ENCODE results near the gene SLC1A4. TPM values are rescaled to one million over a fixed set of nuclear protein-coding genes. Genes with fewer than 3 reads are reported as not detected.

Gene SLC1A4
- polyA plus RNA-seq, 1 of the 3 experiments (the other 2 are of a cell fraction): 4.4 TPM

DNA sequence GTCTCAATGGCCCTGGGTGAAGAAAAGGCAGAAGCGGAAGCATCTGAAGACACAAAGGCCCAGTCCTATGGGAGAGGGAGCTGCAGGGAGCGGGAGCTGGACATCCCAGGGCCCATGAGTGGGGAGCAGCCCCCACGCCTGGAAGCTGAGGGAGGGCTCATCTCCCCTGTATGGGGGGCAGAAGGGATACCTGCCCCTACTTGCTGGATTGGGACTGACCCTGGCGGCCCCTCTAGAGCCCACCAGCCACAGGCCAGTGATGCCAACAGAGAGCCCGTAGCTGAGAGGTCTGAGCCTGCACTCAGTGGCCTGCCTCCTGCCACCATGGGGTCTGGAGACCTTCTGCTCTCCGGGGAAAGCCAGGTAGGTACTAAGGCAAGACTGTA lies 80.2 kb downstream of the SLC1A4 start (continued):
- TF ChIP-seq, protein P1, sequence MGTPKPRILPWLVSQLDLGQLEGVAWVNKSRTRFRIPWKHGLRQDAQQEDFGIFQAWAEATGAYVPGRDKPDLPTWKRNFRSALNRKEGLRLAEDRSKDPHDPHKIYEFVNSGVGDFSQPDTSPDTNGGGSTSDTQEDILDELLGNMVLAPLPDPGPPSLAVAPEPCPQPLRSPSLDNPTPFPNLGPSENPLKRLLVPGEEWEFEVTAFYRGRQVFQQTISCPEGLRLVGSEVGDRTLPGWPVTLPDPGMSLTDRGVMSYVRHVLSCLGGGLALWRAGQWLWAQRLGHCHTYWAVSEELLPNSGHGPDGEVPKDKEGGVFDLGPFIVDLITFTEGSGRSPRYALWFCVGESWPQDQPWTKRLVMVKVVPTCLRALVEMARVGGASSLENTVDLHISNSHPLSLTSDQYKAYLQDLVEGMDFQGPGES (IDR thresholded peaks at IDR 0.05; ENCODE audit: low read depth, low read length): no peak

DNA sequence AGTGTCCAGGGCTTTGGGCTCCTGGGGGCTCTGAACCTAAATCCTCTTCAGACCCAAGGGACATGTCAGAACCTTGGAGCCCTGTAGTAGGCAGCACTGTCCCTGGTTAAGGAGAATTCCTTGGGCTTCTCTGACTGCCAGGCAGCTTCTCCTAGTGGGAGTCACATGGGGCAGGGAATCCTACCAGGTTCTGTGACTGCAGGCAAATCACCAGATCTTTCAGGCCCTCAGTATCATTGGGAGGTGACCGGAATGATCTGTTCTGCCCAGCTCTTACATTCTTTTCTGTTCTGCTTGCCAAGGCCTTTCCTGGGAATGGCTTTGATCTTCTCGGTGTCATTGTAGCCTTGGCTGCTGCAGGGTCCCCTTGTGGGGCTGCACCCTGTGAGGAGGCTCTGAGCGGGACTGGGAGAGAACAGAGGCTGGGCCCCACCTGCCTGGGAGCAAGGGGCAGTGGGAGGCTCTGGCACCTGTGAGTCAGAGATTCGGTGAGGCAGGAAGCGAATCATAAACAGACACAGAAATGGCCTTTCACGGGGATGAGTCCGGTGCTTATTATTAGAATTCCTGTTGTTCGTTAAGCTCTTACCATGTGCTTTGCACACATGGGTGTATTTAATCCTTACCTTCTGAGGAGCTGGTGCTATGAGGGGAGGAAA lies 81.1 kb downstream of the SLC1A4 start:
- Histone ChIP-seq H3K9me2 (no peaks in the 10 kb centered on the region), H3K36me3 (replicated peaks in 1 of 2; ENCODE audit: control insufficient read depth in 1 of 2, insufficient read depth in 2 of 2, low read length in 1 of 2) (peaks cover 45 to 47% of the 10 kb centered on the region in 2 experiments), H3K4me3 (ENCODE audit: low read depth in 2 of 2, low read length in 1 of 2) (no peak overlapping the region), H3K79me2 (ENCODE audit: insufficient read depth) (peaks cover 44% of the 10 kb centered on the region), H2AFZ (ENCODE audit: low read depth) (no peak overlapping the region), H4K20me1 (ENCODE audit: insufficient read depth) (peaks cover 12% of the 10 kb centered on the region), H3F3A (replicated peaks; ENCODE audit: insufficient read depth) (peaks cover 23% of the 10 kb centered on the region), H3K4me1 (ENCODE audit: control insufficient read depth in 1 of 2, insufficient read depth in 2 of 2, low read depth in 1 of 2, low read length in 1 of 2) (peaks cover 29 to 37% of the 10 kb centered on the region in 2 experiments; a peak in 3 of 4 replicates), H3K9ac (peak overlapping the region; percentile 38; the same call in 1 of the 2 replicates), H3K9me3 (no peaks in the 10 kb centered on the region), H3K27me3 (ENCODE audit: insufficient read depth) (no peaks in the 10 kb centered on the region), H3K4me2 (peak overlapping the region; percentile 47), H3K27ac (ENCODE audit: low read depth in 2 of 2, low read length in 1 of 2) (peak overlapping the region; percentile 63 to 72)
- ChIA-PET POLR2A (no interaction called here), CTCF (interaction anchor here (1.1 kb wide), 1 partner anchor 99 kb away, joined by 3 read pairs; no protein-coding TSS in a partner anchor)
- 45% methylated on average over 8 of the region's 8 CpGs for WGBS (ENCODE audit: low lambda C conversion rate)
- DNase-seq: no peak
- TF ChIP-seq TAF1 (IDR thresholded peaks at IDR 0.05; ENCODE audit: borderline replicate concordance, low read depth, low read length) (no peak), MEF2A (IDR thresholded peaks at IDR 0.05; ENCODE audit: borderline replicate concordance, low read depth) (peak; percentile 46; the same call in 1 of the 2 replicates), TEAD4 (IDR thresholded peaks at IDR 0.05; ENCODE audit: borderline replicate concordance, insufficient read depth) (no peak), FOSL2 (IDR thresholded peaks at IDR 0.05; ENCODE audit: borderline replicate concordance, low read depth) (peak; percentile 41; the same call in 1 of the 2 replicates), NRF1 (IDR thresholded peaks at IDR 0.05; ENCODE audit: low read depth, low read length) (no peak), CHD2 (IDR thresholded peaks at IDR 0.05; ENCODE audit: low read length, partially characterized antibody) (no peak), JUND (IDR thresholded peaks at IDR 0.05) (peak; percentile 10; the same call in 1 of the 2 replicates), RXRA (IDR thresholded peaks at IDR 0.05; ENCODE audit: borderline replicate concordance, low read depth) (no peak), GABPA (IDR thresholded peaks at IDR 0.05; ENCODE audit: low read depth) (no peak), FOXM1 (IDR thresholded peaks at IDR 0.05; ENCODE audit: low read depth) (no peak), EP300 (IDR thresholded peaks at IDR 0.05; ENCODE audit: borderline replicate concordance in 1 of 2, low read depth in 1 of 2, low read length in 1 of 2) (no peak; a peak in 1 of 4 replicates), TCF12 (IDR thresholded peaks at IDR 0.05) (peak; percentile 58; the same call in 1 of the 2 replicates), EZH2phosphoT487 (IDR thresholded peaks at IDR 0.05; ENCODE audit: borderline replicate concordance, low read depth) (no peak)
- TF ChIP-seq, protein P2, sequence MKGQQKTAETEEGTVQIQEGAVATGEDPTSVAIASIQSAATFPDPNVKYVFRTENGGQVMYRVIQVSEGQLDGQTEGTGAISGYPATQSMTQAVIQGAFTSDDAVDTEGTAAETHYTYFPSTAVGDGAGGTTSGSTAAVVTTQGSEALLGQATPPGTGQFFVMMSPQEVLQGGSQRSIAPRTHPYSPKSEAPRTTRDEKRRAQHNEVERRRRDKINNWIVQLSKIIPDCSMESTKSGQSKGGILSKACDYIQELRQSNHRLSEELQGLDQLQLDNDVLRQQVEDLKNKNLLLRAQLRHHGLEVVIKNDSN (IDR thresholded peaks at IDR 0.05; ENCODE audit: borderline replicate concordance, low read depth): peak; percentile 56; the same call in 1 of the 2 replicates
- TF ChIP-seq, protein P3, sequence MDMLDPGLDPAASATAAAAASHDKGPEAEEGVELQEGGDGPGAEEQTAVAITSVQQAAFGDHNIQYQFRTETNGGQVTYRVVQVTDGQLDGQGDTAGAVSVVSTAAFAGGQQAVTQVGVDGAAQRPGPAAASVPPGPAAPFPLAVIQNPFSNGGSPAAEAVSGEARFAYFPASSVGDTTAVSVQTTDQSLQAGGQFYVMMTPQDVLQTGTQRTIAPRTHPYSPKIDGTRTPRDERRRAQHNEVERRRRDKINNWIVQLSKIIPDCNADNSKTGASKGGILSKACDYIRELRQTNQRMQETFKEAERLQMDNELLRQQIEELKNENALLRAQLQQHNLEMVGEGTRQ (IDR thresholded peaks at IDR 0.05; ENCODE audit: borderline replicate concordance, low read depth, low read length): no peak
- TF ChIP-seq, protein P4, sequence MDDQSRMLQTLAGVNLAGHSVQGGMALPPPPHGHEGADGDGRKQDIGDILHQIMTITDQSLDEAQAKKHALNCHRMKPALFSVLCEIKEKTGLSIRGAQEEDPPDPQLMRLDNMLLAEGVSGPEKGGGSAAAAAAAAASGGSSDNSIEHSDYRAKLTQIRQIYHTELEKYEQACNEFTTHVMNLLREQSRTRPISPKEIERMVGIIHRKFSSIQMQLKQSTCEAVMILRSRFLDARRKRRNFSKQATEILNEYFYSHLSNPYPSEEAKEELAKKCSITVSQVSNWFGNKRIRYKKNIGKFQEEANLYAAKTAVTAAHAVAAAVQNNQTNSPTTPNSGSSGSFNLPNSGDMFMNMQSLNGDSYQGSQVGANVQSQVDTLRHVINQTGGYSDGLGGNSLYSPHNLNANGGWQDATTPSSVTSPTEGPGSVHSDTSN (IDR thresholded peaks at IDR 0.05): no peak
- TF ChIP-seq, protein P1 (IDR thresholded peaks at IDR 0.05; ENCODE audit: low read depth, low read length): no peak
- TF ChIP-seq, protein P5, sequence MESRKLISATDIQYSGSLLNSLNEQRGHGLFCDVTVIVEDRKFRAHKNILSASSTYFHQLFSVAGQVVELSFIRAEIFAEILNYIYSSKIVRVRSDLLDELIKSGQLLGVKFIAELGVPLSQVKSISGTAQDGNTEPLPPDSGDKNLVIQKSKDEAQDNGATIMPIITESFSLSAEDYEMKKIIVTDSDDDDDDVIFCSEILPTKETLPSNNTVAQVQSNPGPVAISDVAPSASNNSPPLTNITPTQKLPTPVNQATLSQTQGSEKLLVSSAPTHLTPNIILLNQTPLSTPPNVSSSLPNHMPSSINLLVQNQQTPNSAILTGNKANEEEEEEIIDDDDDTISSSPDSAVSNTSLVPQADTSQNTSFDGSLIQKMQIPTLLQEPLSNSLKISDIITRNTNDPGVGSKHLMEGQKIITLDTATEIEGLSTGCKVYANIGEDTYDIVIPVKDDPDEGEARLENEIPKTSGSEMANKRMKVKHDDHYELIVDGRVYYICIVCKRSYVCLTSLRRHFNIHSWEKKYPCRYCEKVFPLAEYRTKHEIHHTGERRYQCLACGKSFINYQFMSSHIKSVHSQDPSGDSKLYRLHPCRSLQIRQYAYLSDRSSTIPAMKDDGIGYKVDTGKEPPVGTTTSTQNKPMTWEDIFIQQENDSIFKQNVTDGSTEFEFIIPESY (IDR thresholded peaks at IDR 0.05; ENCODE audit: borderline replicate concordance, low read depth): no peak
- TF ChIP-seq, protein P6, sequence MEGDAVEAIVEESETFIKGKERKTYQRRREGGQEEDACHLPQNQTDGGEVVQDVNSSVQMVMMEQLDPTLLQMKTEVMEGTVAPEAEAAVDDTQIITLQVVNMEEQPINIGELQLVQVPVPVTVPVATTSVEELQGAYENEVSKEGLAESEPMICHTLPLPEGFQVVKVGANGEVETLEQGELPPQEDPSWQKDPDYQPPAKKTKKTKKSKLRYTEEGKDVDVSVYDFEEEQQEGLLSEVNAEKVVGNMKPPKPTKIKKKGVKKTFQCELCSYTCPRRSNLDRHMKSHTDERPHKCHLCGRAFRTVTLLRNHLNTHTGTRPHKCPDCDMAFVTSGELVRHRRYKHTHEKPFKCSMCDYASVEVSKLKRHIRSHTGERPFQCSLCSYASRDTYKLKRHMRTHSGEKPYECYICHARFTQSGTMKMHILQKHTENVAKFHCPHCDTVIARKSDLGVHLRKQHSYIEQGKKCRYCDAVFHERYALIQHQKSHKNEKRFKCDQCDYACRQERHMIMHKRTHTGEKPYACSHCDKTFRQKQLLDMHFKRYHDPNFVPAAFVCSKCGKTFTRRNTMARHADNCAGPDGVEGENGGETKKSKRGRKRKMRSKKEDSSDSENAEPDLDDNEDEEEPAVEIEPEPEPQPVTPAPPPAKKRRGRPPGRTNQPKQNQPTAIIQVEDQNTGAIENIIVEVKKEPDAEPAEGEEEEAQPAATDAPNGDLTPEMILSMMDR (IDR thresholded peaks at IDR 0.05): peak; percentile 44
- TF ChIP-seq, protein P7, sequence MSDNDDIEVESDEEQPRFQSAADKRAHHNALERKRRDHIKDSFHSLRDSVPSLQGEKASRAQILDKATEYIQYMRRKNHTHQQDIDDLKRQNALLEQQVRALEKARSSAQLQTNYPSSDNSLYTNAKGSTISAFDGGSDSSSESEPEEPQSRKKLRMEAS (IDR thresholded peaks at IDR 0.05; ENCODE audit: low read depth): peak; percentile 75

Data from SK-N-SH (cell line).